Forelimb muscle (tissue), 1 donor: Measurements from ENCODE around the gene CNIH3. TPM values are rescaled to one million over a fixed set of nuclear protein-coding genes. Genes with fewer than 3 reads are reported as not detected.
"Not testable (repeated sequence)": the region's sequence is repeated elsewhere in the genome, so short reads cannot be mapped to it uniquely, and the experiment has no call there.

Source experiments
- DNase-seq: peaks from one replicate; pipeline ENCODE4 v3.0.0-alpha.2; 2013; ENCODE audit warnings: low read depth
- polyA plus RNA-seq: library from polyadenylated mRNA; unstranded; fragments of 120-200 nt; gene quantifications from one replicate; pipeline ENCODE4 v1.2.1, GENCODE V29; 2013; ENCODE audit not compliant: insufficient read length

Gene CNIH3
- polyA plus RNA-seq, result 2.2 TPM

- DNase-seq, result no peak
These were observed at the start of gene CNIH3 for GRCh38 chr1:224615861-224616755. Gene CNIH3, plus strand, starts transcription at chr1:224616317. Its CDS starts 858 bp downstream, at chr1:224617175.

GRCh38 chr1:224566492-224566891 lies 49.6 kb upstream of the CNIH3 start:
- not testable (repeated sequence) for DNase-seq

- no peak for DNase-seq
These were observed 46.8 kb upstream of the CNIH3 start for GRCh38 chr1:224569276-224569675.

- not testable (repeated sequence) for DNase-seq
These were observed 44.1 kb upstream of the CNIH3 start for GRCh38 chr1:224571975-224572374.

- no peak for DNase-seq
These were observed 36.6 kb upstream of the CNIH3 start for GRCh38 chr1:224579526-224579925.

- DNase-seq, result no peak
These were observed 36.1 kb upstream of the CNIH3 start for GRCh38 chr1:224580006-224580405.

- no peak for DNase-seq
These were observed 34.1 kb upstream of the CNIH3 start for GRCh38 chr1:224582041-224582440.

- no peak for DNase-seq
These were observed 32.3 kb upstream of the CNIH3 start for GRCh38 chr1:224583774-224584173.

- DNase-seq, result no peak
These were observed 31.1 kb upstream of the CNIH3 start for GRCh38 chr1:224585051-224585450.

- DNase-seq, result no peak
These were observed 29.1 kb upstream of the CNIH3 start for GRCh38 chr1:224587051-224587450.

- no peak for DNase-seq
These were observed 27.6 kb upstream of the CNIH3 start for GRCh38 chr1:224588515-224588914.

- DNase-seq, result no peak
These were observed 27.1 kb upstream of the CNIH3 start for GRCh38 chr1:224589006-224589405.

GRCh38 chr1:224591326-224591725 lies 24.8 kb upstream of the CNIH3 start:
- no peak for DNase-seq

- DNase-seq, result no peak
These were observed 23.2 kb upstream of the CNIH3 start for GRCh38 chr1:224592636-224593582.

GRCh38 chr1:224594360-224594759 lies 21.8 kb upstream of the CNIH3 start:
- no peak for DNase-seq

- DNase-seq, result no peak
These were observed 21.3 kb upstream of the CNIH3 start for GRCh38 chr1:224594851-224595250.

- no peak for DNase-seq
These were observed 10.5 kb upstream of the CNIH3 start for GRCh38 chr1:224605482-224606181.

- no peak for DNase-seq
These were observed 8.6 kb upstream of the CNIH3 start for GRCh38 chr1:224607188-224608148.

- no peak for DNase-seq
These were observed 6.8 kb upstream of the CNIH3 start for GRCh38 chr1:224609333-224609732.

GRCh38 chr1:224612246-224612645 lies 3.9 kb upstream of the CNIH3 start:
- DNase-seq, result no peak

GRCh38 chr1:224613486-224613885 lies 2.6 kb upstream of the CNIH3 start:
- DNase-seq, result no peak
